SH-SY5Y (cell line): ENCODE measurements around the gene PNLIP.

ENCODE experiments used
- GATA2 ChIP-seq: IDR thresholded peaks from 2 replicates; pipeline ENCODE4 v1.6.1; 2011; ENCODE audit warnings: mild to moderate bottlenecking, low read depth, low read length
- GATA3 ChIP-seq: IDR thresholded peaks from 2 replicates; pipeline ENCODE4 v1.6.1; 2011; ENCODE audit warnings: low read depth, mild to moderate bottlenecking, low read length, moderate library complexity

DNA sequence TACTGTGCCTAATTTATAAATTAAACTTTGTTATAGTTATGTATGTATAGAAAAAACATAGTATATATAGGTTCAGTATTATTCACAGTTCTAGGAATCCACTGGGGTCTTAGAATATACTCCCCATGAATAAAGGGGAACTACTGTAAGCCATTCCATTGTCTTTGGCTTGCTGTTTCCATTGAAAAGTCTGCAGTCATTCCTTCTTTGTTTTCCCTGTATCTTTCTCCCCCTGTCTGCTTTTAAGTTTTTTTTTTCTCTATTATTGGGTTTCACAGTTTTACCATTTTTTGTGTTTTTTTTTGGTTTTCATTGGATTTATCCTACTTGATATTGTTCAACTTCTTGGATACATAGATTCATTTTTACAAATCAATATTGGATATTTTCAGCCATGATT is 6.7 kb upstream of the PNLIP start:
- TF ChIP-seq GATA2 (no peak), GATA3 (no peak)
